Hepatocyte (in vitro differentiated cells): Measurements from ENCODE around the gene ERO1B.

Source experiments
- EZH2 ChIP-seq: fragments of 200-600 bp; sonication (generic); IDR thresholded peaks from 2 replicates; pipeline ENCODE4 v1.6.1; 2016; ENCODE audit warnings: antibody characterized with exemption, mild to moderate bottlenecking, borderline replicate concordance
- EZH2phosphoT487 ChIP-seq: fragments of 200-600 bp; sonication (generic); IDR thresholded peaks from one replicate; pipeline ENCODE4 v1.6.1; 2018; ENCODE audit warnings: antibody characterized with exemption, mild to moderate bottlenecking, low read depth, moderate library complexity; ENCODE audit not compliant: unreplicated experiment, severe bottlenecking
- TF ChIP-seq, protein P1 (sequence below): fragments of 200-600 bp; sonication (generic); IDR thresholded peaks from 2 replicates; pipeline ENCODE4 v1.5.1; 2016; ENCODE audit warnings: antibody characterized with exemption, mild to moderate bottlenecking; ENCODE audit not compliant: poor library complexity

DNA sequence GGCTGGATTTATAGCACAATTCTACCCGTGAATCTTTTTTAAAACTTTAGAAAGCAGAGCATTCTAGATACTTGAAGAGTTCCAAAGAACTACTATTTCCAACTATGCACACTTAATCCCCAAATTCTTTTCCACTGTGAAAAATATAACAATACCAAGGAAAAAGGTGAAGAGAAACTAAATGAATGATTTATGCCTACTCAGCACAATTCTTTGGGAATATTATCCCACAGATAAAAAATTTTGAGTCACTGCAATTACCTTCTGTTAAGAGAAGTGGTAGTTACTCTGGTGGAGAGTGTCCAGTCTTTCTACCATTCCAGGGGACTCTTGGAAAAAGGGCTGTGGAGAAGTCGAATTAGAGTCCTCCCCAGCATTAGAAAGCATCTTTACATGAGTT lies 39.2 kb downstream of the ERO1B start:
- TF ChIP-seq, protein P1, sequence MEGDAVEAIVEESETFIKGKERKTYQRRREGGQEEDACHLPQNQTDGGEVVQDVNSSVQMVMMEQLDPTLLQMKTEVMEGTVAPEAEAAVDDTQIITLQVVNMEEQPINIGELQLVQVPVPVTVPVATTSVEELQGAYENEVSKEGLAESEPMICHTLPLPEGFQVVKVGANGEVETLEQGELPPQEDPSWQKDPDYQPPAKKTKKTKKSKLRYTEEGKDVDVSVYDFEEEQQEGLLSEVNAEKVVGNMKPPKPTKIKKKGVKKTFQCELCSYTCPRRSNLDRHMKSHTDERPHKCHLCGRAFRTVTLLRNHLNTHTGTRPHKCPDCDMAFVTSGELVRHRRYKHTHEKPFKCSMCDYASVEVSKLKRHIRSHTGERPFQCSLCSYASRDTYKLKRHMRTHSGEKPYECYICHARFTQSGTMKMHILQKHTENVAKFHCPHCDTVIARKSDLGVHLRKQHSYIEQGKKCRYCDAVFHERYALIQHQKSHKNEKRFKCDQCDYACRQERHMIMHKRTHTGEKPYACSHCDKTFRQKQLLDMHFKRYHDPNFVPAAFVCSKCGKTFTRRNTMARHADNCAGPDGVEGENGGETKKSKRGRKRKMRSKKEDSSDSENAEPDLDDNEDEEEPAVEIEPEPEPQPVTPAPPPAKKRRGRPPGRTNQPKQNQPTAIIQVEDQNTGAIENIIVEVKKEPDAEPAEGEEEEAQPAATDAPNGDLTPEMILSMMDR: no peak
- TF ChIP-seq EZH2 (no peak), EZH2phosphoT487 (no peak)
